Hematopoietic multipotent progenitor cell treated with erythropoietin and hydrocortisone succinate and interleukin-3 and kit ligand, for 4 days (in vitro differentiated cells): ENCODE results near the gene SBK3.
A peak's percentile ranks its signal among the peaks of the same experiment; 100 is the strongest.
"Not testable (repeated sequence)": the region's sequence is repeated elsewhere in the genome, so short reads cannot be mapped to it uniquely, and the experiment has no call there.

ENCODE experiments used
- DNase-seq: peaks from one replicate; pipeline ENCODE4 v3.0.0-alpha.2; 2015

SBK3 gene

DNA sequence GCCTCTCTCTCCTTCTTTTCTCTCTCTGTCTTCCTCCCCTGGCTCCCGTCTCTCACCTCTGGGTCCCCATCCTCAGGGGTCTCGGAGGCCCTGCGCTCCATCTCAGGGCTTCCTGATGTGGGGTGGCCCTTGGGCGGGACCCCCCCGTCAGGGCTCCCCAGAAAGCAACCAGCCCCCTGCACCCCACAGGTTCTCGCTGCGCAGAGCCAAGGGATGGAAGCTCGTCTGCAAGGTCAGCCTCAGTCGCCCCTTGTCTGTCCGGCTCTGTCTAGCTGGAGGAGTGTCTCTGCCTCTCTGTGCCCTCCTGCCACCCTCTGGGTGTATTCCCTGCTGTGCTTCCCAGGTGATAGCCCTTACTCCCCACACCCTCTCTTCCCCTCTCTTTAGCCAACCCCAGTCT, at the start of gene SBK3:
Gene SBK3 (minus strand): TSS at position 101 of the 400 bp plus-strand sequence. CDS start 0 bp downstream, at position 101.
- DNase-seq: no peak

- DNase-seq: no peak
Observed at GRCh38 chr19:55593096-55593772, 47.9 kb upstream of the SBK3 start.

- no peak for DNase-seq
Observed at GRCh38 chr19:55592391-55593090, 47.2 kb upstream of the SBK3 start.

- peak; percentile 40 for DNase-seq
Observed at GRCh38 chr19:55591555-55591954, 46.2 kb upstream of the SBK3 start.

DNA sequence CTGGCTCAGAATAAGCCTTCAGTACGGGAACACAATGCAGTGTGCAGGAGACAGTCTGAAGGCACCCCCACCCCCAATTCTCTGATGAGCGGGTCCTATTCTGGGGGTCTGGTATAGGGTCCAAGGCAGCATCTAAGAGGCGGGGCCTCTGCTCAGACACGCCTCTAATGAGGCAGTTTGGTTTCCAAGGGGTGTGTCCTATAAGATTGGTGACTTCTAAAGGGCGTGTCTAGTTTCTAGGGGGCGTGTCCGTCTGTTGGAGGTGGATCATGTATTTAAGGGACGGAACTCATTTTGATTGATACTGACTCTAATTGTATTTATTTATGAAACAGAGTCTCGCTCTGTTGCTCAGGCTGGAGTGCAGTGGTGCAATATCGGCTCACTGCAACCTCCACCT, 45.3 kb upstream of the SBK3 start:
- DNase-seq: peak; percentile 82

- DNase-seq: no peak
Observed at GRCh38 chr19:55590109-55590508, 44.8 kb upstream of the SBK3 start.

GRCh38 chr19:55588738-55589137, 43.4 kb upstream of the SBK3 start:
- DNase-seq: no peak

- peak; percentile 96 for DNase-seq
Observed at GRCh38 chr19:55586976-55587668, 41.8 kb upstream of the SBK3 start.

DNA sequence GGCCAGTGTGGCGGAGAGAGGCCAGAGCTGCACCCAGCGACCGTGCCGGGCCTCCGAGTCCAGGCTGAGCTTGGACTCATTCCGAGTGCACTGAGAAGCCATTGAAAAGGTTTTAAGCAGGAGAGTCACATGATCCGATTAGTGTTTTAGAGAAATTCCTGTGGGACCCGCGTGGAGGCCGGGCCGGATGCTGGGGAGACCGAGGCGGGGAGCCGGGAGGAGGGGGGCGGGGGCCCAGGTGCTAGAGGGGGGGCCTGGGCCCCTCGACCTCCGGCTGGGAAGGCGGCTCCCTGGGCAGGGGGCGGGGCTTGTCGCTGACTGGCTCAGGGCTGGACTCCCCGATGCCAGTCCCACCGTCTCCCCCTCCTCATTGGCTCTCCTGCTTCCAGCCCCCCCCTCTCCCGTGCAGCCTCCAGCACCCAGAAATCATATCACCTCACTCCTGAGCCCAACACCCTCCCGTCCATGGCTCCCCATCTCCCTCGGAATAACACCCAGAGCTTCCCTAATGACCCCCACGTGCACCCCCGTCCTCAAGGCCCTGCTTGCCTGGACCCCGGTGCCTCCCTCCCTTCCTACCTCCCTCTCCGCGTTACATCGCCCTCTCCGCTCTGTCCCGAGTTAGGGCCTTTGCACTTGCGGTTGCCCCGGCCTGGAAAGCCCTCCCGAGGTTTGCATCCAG, 40.5 kb upstream of the SBK3 start:
- peak; percentile 60 for DNase-seq

- no peak for DNase-seq
Observed at GRCh38 chr19:55584871-55585270, 39.5 kb upstream of the SBK3 start.

DNA sequence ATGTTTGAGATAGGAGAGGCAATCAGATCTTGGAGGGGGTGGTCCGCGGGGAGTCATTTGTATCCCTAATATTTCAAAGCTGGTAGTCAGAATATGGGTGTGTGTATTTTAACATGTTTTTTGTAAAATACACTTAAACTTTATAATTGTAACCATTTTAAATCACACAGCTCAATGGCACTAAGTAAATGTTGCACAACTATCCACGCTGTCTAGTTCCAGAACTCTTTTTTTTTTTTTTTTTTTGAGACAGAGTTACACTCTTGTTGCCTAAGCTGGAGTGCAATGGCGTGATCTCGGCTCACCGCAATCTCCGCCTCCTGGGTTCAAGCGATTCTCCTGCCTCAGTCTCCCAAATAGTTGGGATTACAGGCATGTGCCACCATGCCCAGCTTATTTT, 38.6 kb upstream of the SBK3 start:
- DNase-seq: not testable (repeated sequence)

- not testable (repeated sequence) for DNase-seq
Observed at GRCh38 chr19:55582284-55582683, 36.9 kb upstream of the SBK3 start.

DNA sequence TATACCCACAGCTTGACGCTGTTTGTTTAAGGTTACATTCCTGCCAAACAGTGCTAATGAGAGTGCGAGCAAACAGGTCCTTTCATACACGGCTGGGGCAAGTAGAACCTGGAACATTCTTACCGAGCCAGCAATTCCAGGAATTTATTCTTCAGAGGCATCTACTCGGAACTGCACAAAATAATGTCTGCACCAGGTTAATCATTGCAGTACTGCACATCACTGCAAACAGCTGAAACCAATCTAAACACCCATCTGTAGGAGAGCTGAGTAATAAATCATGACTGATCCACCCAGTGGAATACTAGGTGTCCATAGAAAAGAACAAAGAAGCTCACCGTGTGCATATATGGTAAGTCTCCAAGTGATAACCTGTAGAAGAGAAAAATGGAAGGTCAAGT, 36.5 kb upstream of the SBK3 start:
- DNase-seq: no peak

- peak; percentile 56 for DNase-seq
Observed at GRCh38 chr19:55581145-55581822, 35.9 kb upstream of the SBK3 start.

- DNase-seq: peak; percentile 95
Observed at GRCh38 chr19:55580628-55581144, 35.3 kb upstream of the SBK3 start, which contains the start of gene ZNF579. ZNF579 (minus strand) TSS chr19:55580848; CDS start chr19:55579639, 1,209 bp downstream.

DNA sequence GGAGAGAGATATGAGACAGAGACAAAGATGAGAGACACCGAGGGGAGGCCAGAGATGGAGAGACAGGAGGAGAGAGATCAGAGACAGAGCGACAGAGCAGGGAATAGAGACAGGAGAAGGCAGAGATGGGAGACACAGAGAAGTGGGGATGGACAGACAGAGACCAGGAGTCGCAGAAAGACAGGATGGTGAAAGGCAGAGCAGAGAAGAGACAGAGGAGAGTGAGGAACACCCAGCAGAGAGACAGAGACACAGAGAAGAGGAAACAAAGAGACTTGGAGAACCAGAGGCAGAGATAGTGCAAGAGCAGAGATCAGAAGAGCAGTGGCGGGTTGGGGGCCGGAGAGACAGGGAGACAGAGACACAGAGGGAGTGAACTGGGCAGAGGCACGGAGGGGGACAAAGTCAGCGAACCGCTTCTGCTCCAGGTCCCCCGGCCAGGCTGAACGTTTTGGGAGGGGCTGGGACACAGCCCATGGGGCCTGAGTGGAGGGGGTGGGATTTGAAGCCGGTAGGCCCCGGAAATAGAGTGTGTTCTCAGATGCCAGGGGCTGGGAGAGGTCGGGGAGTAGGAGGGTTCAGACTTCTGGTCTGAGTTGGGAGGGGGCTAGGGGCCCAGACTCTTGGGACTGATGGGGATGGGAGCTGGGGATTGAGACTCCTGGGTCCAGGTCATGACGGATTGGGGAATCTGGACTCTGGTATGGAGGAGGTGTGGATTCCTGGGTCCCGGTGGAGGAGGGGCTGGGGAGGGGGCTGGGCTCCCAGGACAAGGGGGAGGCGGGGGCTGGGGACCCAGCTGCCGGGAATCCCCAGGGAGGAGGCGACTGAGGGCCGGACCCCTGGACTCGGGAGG, 34.7 kb upstream of the SBK3 start:
- DNase-seq: peak; percentile 56

- DNase-seq: no peak
Observed at GRCh38 chr19:55578761-55579747, 33.7 kb upstream of the SBK3 start.

- DNase-seq: no peak
Observed at GRCh38 chr19:55578031-55578760, 32.9 kb upstream of the SBK3 start.

- DNase-seq: no peak
Observed at GRCh38 chr19:55576746-55577145, 31.4 kb upstream of the SBK3 start.
